MCF 10A (cell line): ENCODE results near the gene SEC61A1. TPM values are rescaled to one million over a fixed set of nuclear protein-coding genes. Genes with fewer than 3 reads are reported as not detected.

Experiments used
- BruUV-seq: library from RNA; stranded (reverse); fragments of 400-500 nt; replicated peaks from 2 replicates; lab custom pipeline; 2021; lab: Mats Ljungman, UMichigan
- CTCF ChIA-PET: fragments of 300-600 bp; sonication (Branson Sonifier 250); formaldehyde crosslinking; extraction: SDS; loops from one replicate; lab custom pipeline; 2021; ENCODE audit warnings: antibody characterized with exemption, inconsistent platforms; lab: Yijun Ruan, JAX
- POLR2A ChIA-PET: fragments of 300-600, 350-650 bp; sonication (Branson Sonifier 250); formaldehyde crosslinking; extraction: SDS; loops from one replicate; lab custom pipeline; 2020; ENCODE audit warnings: antibody characterized with exemption, inconsistent platforms; lab: Yijun Ruan, JAX
- DNase-seq: peaks from one replicate; pipeline ENCODE4 v3.0.0-alpha.2; 2018; ENCODE audit not compliant: unreplicated experiment
- H3K27ac Mint-ChIP-seq: one replicate; pipeline ENCODE4 v1.8.0; 2022; ENCODE audit warnings: mild to moderate bottlenecking, low read depth, mixed read lengths; ENCODE audit not compliant: unreplicated experiment
- H3K27me3 Mint-ChIP-seq: one replicate; pipeline ENCODE4 v1.8.0; 2022; ENCODE audit warnings: mixed read lengths; ENCODE audit not compliant: insufficient read depth, unreplicated experiment
- H3K36me3 Mint-ChIP-seq: one replicate; pipeline ENCODE4 v1.8.0; 2022; ENCODE audit warnings: mild to moderate bottlenecking, moderate library complexity, mixed read lengths; ENCODE audit not compliant: insufficient read depth, unreplicated experiment
- H3K4me1 Mint-ChIP-seq: one replicate; pipeline ENCODE4 v1.8.0; 2022; ENCODE audit warnings: mixed read lengths; ENCODE audit not compliant: insufficient read depth, unreplicated experiment
- H3K4me3 Mint-ChIP-seq: one replicate; pipeline ENCODE4 v1.8.0; 2022; ENCODE audit warnings: mild to moderate bottlenecking, moderate library complexity, mixed read lengths; ENCODE audit not compliant: unreplicated experiment
- H3K9me3 Mint-ChIP-seq: one replicate; pipeline ENCODE4 v1.8.0; 2022; ENCODE audit warnings: mixed read lengths; ENCODE audit not compliant: unreplicated experiment
- CTCF ChIP-seq: fragments of 200-600 bp; IDR thresholded peaks from one replicate; pipeline ENCODE4 v1.8.0; 2022; ENCODE audit warnings: antibody characterized with exemption, mild to moderate bottlenecking; ENCODE audit not compliant: unreplicated experiment
- intact Hi-C: fragments of 100-400 bp; cut with micrococcal nuclease; formaldehyde crosslinking; loops from 2 replicates; pipeline ENCODE4 v1.14.1; 2022
- total RNA-seq: library from RNA; stranded (reverse); gene quantifications from 2 replicates; pipeline ENCODE4 v1.2.3, GENCODE V29; 2022

SEC61A1 gene
- total RNA-seq, 1 experiment from 2014 or later = 418 TPM

DNA sequence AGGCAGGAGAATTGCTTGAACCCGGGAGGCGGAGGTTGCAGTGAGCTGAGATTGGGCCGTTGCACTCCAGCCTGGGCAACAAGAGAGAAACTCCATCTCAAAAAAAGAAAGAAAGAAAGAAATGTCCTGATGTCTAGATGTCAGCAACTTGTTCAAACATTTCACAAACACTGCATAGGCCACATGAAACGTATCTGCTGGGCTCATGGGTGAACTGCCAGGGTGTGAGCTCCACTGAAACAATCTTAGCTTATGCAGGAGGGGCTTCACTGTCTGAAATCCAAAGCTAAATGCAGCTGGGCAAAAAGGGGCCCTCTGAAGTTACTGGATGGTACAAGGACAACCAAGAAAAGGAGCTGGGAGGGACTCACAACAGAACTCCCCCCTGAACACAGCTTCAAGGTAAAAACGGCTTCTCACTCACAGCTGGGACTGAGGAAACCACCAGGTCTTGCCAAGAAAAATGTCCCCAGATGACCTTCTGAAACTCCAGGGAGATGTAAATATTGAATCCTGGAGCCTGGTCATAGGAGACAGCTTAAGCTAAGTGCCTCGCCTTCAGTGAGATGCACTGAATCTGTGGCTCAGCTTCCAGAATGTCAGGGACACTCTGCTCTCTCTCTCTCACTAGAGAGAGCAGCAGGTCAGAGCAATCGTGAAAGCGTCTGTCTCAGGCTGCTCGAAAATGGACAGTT is 31.9 kb downstream of the SEC61A1 start:
- no peak overlapping the region for H3K4me3 Mint-ChIP-seq
- BruUV-seq = no TSS peak
- peak overlapping the region; percentile 54 for H3K27ac Mint-ChIP-seq
- ChIA-PET CTCF (interaction anchor here (0.6 to 10.2 kb wide), 3 partner anchors 12 to 411 kb away, joined by 3 to 66 read pairs (median 4); no protein-coding TSS in a partner anchor), POLR2A (interaction anchor here (0.7 to 1.6 kb wide), 3 partner anchors 11 to 32 kb away, joined by 3 to 7 read pairs (median 4); partner anchors contain the start of gene SEC61A1)
- no peaks in the 10 kb centered on the region for H3K9me3 Mint-ChIP-seq
- peaks cover 8% of the 10 kb centered on the region for H3K4me1 Mint-ChIP-seq
- peaks cover 86% of the 10 kb centered on the region for H3K36me3 Mint-ChIP-seq
- no peaks in the 10 kb centered on the region for H3K27me3 Mint-ChIP-seq
- TF ChIP-seq CTCF = no peak
- intact Hi-C loops = no loop called here
- no peak for DNase-seq

DNA sequence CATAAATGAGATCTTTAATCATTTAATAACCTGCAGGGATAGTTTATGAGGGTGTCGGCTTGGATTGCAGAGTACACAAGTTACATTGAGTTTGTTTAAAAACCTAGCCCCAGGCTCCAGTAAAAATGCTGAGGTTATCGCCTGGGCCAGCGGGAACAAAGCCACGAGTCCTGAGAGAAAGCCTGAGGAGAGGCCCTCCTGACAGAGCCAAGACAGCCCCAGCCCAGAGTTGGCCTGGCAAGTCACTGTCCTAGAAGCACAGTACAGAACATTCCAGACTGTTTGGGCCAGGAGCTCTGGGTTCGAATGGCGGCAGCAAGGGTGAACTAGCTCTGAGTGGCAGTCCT is 32.4 kb downstream of the SEC61A1 start:
- ChIA-PET CTCF (interaction anchor here (0.7 to 10.2 kb wide), 3 partner anchors 11 to 34 kb away, joined by 3 to 66 read pairs (median 3); no protein-coding TSS in a partner anchor), POLR2A (interaction anchor here (1.3 to 1.6 kb wide), 2 partner anchors 11 to 31 kb away, joined by 3 to 7 read pairs; no protein-coding TSS in a partner anchor)
- no peak for TF ChIP-seq CTCF
- Mint-ChIP-seq H3K27ac (no peak overlapping the region), H3K27me3 (no peaks in the 10 kb centered on the region), H3K9me3 (no peaks in the 10 kb centered on the region), H3K4me1 (peaks cover 8% of the 10 kb centered on the region), H3K36me3 (peaks cover 85% of the 10 kb centered on the region), H3K4me3 (no peak overlapping the region)
- BruUV-seq = no TSS peak
- no peak for DNase-seq
- intact Hi-C loops = no loop called here

DNA sequence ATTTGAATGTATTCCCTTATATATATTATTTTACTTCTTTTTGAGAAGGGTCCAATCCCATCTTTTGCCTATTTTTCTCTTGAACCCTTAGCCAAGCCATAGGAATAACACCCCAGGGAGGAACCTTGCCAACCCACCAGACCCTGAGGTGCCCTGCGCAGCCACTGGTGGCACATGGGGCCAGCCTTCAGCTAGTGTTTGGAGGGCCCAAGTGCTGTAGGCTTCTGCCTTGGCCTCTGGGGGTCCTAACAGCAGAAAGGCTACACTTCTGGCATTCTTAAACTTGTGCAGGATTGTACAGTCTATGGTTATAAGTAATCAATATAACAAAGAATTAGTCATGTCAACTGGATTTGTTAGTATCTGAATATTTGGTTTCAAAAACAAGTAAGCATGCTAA is 36.9 kb downstream of the SEC61A1 start:
- CTCF ChIA-PET = interaction anchor here (0.6 kb wide), 1 partner anchor 45 kb away, joined by 3 read pairs; no protein-coding TSS in a partner anchor
- TF ChIP-seq CTCF = no peak
- no peaks in the 10 kb centered on the region for H3K9me3 Mint-ChIP-seq

DNA sequence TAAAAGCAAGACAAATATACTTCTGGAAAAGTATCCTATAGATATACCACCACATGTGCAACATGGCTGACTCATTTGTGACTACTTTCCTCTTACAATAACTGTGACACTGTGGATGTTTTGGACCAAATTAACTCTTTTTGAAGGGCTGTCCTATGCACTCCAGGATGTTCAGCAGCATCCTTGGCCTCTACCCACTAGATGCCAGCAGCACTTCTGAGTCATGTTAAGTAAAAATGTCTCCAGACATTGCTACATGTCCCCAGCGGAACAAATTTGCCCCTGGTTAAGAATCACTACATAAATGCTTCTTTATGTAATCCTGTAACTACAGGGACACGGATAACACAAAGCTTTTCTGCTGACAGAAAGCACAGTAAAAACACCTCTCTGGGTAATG is 39.3 kb downstream of the SEC61A1 start:
- POLR2A ChIA-PET = interaction anchor here (1.2 kb wide), 1 partner anchor 27 kb away, joined by 5 read pairs; no protein-coding TSS in a partner anchor
- intact Hi-C loops = loop anchor here (10.0 kb wide), 1 partner anchor 233 kb away; no protein-coding TSS in a partner anchor
- Mint-ChIP-seq H3K9me3 (no peaks in the 10 kb centered on the region), H3K36me3 (peaks cover 69% of the 10 kb centered on the region), H3K27ac (no peak overlapping the region), H3K4me3 (no peak overlapping the region), H3K4me1 (peaks cover 8% of the 10 kb centered on the region), H3K27me3 (no peaks in the 10 kb centered on the region)
- CTCF ChIA-PET = interaction anchor here (0.7 to 1.3 kb wide), 3 partner anchors 441 to 517 kb away, joined by 3 read pairs; no protein-coding TSS in a partner anchor
- no peak for TF ChIP-seq CTCF
- no TSS peak for BruUV-seq
- no peak for DNase-seq

More for the DNA sequence above, 36.9 kb downstream of the SEC61A1 start:
- intact Hi-C loops = no loop called here
- no peaks in the 10 kb centered on the region for H3K4me1 Mint-ChIP-seq
- H3K4me3 Mint-ChIP-seq = no peak overlapping the region
- H3K27ac Mint-ChIP-seq = no peak overlapping the region
- no TSS peak for BruUV-seq
- peaks cover 72% of the 10 kb centered on the region for H3K36me3 Mint-ChIP-seq
- POLR2A ChIA-PET = interaction anchor here (0.6 kb wide), 1 partner anchor 157 kb away, joined by 3 read pairs; no protein-coding TSS in a partner anchor
- no peaks in the 10 kb centered on the region for H3K27me3 Mint-ChIP-seq
- DNase-seq = no peak
